Measurements from ENCODE around the gene PRDM15.

GRCh38 chr21:41754479-41754891 lies 124.7 kb downstream of the PRDM15 start:
- no peak for TF ChIP-seq CTCF (IDR thresholded peaks at IDR 0.05)
- TF ChIP-seq POLR2AphosphoS5 (IDR thresholded peaks at IDR 0.05): no peak
- TF ChIP-seq EP300 (IDR thresholded peaks at IDR 0.05; ENCODE audit: low read depth): no peak
- TF ChIP-seq POLR2A (IDR thresholded peaks at IDR 0.05): no peak

Measured in transverse colon (tissue), 4 donors.